NB4 (cell line): ENCODE data around the gene HDAC3.

ENCODE experiments used
- CTCF ChIP-seq: IDR thresholded peaks from one replicate; pipeline ENCODE4 v1.5.1; 2012; ENCODE audit warnings: low read depth, low read length
- MAX ChIP-seq: IDR thresholded peaks from 2 replicates; pipeline ENCODE4 v1.6.1; 2011; ENCODE audit warnings: low read depth, low read length

- TF ChIP-seq MAX: no peak
- TF ChIP-seq CTCF: peak; percentile 10
Observed at GRCh38 chr5:141669520-141669919, 32.9 kb upstream of the HDAC3 start.
